Testis (tissue), 2 donors: ENCODE measurements around the gene RRAGB.

Experiments used
- POLR2A ChIP-seq: fragments of 450-650 bp; IDR thresholded peaks from one replicate; pipeline ENCODE4 v1.6.1; 2017; ENCODE audit warnings: antibody characterized with exemption, mild to moderate bottlenecking, moderate library complexity
- TF ChIP-seq, protein P1 (sequence below), 3 experiments: fragments of 450-650 bp in 2 of 3; fragments of 200-600 bp in 1 of 3; sonication (generic) in 1 of 3; IDR thresholded peaks; one replicate each; pipeline ENCODE4 v1.5.1; 2016 to 2019; ENCODE audit warnings: antibody characterized with exemption in 3 of 3, mild to moderate bottlenecking in 2 of 3, moderate library complexity in 1 of 3

- TF ChIP-seq, protein P1, sequence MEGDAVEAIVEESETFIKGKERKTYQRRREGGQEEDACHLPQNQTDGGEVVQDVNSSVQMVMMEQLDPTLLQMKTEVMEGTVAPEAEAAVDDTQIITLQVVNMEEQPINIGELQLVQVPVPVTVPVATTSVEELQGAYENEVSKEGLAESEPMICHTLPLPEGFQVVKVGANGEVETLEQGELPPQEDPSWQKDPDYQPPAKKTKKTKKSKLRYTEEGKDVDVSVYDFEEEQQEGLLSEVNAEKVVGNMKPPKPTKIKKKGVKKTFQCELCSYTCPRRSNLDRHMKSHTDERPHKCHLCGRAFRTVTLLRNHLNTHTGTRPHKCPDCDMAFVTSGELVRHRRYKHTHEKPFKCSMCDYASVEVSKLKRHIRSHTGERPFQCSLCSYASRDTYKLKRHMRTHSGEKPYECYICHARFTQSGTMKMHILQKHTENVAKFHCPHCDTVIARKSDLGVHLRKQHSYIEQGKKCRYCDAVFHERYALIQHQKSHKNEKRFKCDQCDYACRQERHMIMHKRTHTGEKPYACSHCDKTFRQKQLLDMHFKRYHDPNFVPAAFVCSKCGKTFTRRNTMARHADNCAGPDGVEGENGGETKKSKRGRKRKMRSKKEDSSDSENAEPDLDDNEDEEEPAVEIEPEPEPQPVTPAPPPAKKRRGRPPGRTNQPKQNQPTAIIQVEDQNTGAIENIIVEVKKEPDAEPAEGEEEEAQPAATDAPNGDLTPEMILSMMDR (IDR thresholded peaks at IDR 0.05): no peak
- no peak for TF ChIP-seq POLR2A
Observed at GRCh38 chrX:55783723-55784122, 66.2 kb downstream of the RRAGB start.
